NB4 (cell line): ENCODE measurements around the gene ZNF235.
"Not testable (repeated sequence)": the region's sequence is repeated elsewhere in the genome, so short reads cannot be mapped to it uniquely, and the experiment has no call there.

Source experiments
- DNase-seq: peaks from one replicate; pipeline ENCODE4 v3.0.0; 2010; ENCODE audit warnings: low read depth
- H3K4me3 ChIP-seq: one replicate; pipeline ENCODE4 v1.5.1; 2011; ENCODE audit warnings: mild to moderate bottlenecking, low read depth, low read length, moderate library complexity
- CTCF ChIP-seq: IDR thresholded peaks from one replicate; pipeline ENCODE4 v1.5.1; 2012; ENCODE audit warnings: low read depth, low read length
- MAX ChIP-seq: IDR thresholded peaks from 2 replicates; pipeline ENCODE4 v1.6.1; 2011; ENCODE audit warnings: low read depth, low read length
- MYC ChIP-seq: IDR thresholded peaks from 2 replicates; pipeline ENCODE4 v1.6.1; 2011; ENCODE audit warnings: low read depth, low read length
- POLR2A ChIP-seq: IDR thresholded peaks from 2 replicates; pipeline ENCODE4 v1.6.1; 2011; ENCODE audit warnings: mild to moderate bottlenecking; ENCODE audit not compliant: insufficient read length; ENCODE audit errors: extremely low read depth

Gene ZNF235

DNA sequence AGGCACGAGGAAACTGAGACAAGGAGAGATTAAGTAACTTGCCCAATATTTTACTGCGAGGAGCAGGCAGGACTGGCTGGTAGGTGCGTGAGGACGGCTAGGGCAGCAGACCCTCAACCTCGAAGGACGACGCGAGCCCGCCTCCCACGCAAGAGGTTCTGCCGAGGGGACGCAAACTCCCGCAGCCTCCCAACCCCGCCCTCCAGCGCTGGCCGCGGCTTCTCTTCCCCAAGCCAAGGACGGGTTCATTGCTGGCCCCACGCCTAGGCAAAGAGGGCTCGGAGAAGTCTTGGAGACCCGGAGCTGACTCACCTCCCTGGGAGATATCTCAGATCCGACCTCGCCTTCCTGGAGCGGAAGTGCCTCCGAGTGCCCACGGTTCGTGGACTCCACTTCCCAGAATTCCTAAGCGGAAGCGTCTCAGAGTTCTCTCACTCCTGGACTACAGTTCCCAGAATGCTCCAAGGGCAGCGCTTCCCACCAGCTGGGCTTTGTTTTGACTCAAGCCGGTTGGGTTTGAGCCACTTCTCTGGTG, at the start of gene ZNF235:
ZNF235 (minus strand) TSS at position 367 of the 535 bp plus-strand sequence. CDS start 1,621 bp downstream, outside the sequence.
- TF ChIP-seq CTCF (no peak), MYC (no peak), MAX (no peak), POLR2A (no peak)
- H3K4me3 ChIP-seq, result peak within 1 kb of the TSS; percentile 83
- peak; percentile 91 for DNase-seq

- TF ChIP-seq CTCF (no peak), MYC (no peak), POLR2A (no peak), MAX (no peak)
- no peak for DNase-seq
- H3K4me3 ChIP-seq, result no peak overlapping the region
Observed at GRCh38 chr19:44346556-44346955, 41.7 kb upstream of the ZNF235 start.

DNA sequence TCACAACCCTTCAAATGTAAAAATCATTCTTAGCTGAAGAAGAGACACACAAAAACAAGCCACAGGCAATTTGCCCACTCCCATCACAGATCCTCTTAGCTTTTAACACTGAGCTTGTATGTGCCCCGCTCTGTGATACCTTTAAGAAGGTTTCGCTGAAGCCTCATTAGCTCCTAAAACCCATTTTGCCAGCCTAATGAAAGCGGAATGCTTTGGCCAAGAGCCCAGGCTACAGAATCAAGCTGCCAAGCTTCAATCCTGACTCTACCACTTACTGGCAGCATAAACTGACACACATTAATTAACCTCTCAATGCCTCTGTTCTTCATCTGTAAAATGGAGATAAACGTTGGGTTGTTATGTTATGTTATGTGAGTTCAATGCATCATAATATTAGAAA, 41.1 kb upstream of the ZNF235 start:
- TF ChIP-seq MYC, result no peak
- no peak for TF ChIP-seq CTCF
- TF ChIP-seq POLR2A, result no peak
- TF ChIP-seq MAX, result no peak
- no peak for DNase-seq
- H3K4me3 ChIP-seq, result no peak overlapping the region

DNA sequence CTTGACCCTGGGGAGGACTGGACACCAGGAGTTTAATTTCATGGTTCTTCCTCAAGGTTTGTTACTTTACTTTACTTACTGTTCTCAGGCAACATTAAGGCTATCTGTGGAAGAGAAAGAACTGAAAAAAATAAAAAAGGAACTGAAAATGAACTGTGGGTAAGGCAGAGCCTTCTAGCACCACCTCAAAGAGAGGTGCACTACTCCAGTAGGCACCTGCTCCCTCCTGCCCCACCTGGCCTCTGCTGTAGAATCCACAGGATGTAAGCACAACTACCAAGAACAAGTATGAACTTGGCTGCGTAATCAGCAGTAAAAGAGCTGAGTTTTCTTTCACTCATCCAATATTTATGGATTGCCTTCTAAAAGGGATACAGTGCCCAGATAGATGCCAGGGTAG, 39.4 kb upstream of the ZNF235 start:
- TF ChIP-seq CTCF (no peak), MAX (no peak), MYC (no peak), POLR2A (no peak)
- no peak for DNase-seq
- H3K4me3 ChIP-seq, result no peak overlapping the region

DNA sequence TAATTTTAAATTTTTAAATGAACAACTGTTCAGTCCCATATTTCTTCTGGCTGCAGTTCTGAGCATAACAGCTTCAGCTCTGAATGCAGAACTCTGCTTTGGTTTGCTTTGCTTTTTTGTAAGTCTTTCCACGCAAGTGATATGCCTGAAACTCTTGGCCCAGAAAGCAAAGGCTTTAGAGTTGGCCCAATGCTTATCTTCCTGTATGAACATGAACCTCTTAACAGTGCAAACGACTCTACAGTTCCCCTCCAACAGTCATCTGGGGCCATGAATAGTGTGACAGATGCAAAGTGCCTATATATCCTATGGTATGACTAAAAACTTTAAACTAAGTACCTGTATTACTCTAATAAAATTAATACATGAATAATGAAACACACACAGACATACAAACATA, 37.0 kb upstream of the ZNF235 start:
- no peak for DNase-seq
- no peak for TF ChIP-seq MYC
- no peak overlapping the region for H3K4me3 ChIP-seq

- H3K4me3 ChIP-seq, DNase-seq: not testable (repeated sequence)
Observed at GRCh38 chr19:44334639-44335038, 29.8 kb upstream of the ZNF235 start.

DNA sequence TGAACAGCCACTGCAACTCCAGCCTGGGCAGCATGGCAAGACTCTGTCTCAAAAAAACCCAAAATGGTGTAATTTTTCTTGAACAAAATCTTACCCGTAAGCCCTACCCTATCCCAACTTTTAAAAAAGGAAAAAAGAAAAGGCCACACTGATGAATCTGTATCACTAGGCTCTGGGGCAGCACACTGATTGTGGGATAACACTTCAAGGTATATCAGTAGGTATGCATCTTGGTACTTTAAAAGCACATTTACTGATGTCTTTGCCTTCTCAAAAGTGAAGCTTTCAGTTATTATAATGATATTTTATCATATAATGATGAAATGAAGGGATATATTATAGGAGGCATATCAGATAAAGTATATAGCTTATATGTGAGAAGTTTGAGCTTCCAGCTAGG, 27.3 kb upstream of the ZNF235 start:
- TF ChIP-seq CTCF, result no peak
- no peak for TF ChIP-seq POLR2A
- no peak for TF ChIP-seq MYC
- TF ChIP-seq MAX, result no peak
- H3K4me3 ChIP-seq, result no peak overlapping the region
- DNase-seq, result no peak
